ENCODE data around the gene UAP1L1. TPM values are rescaled to one million over a fixed set of nuclear protein-coding genes. Genes with fewer than 3 reads are reported as not detected.

UAP1L1 gene
- total and polyA plus RNA-seq, 9 of the 15 experiments (the other 6 are each of a cell fraction or from before 2014, with no cell fraction given) = 0.20 to 8.6 (median 3.7) TPM

GRCh38 chr9:137088121-137088520, 10.8 kb downstream of the UAP1L1 start:
- H3K9ac ChIP-seq (ENCODE audit: insufficient read depth in 1 of 2, low read depth in 2 of 2, low read length in 2 of 2) = peak overlapping the region; percentile 46 to 81; a peak in 3 of 4 replicates
- 43% methylated on average over 5 of the region's 5 CpGs for WGBS (ENCODE audit: insufficient coverage, low coverage, missing lambda C conversion rate)
- TSS peak; percentile 50 for BruUV-seq (replicated peaks)

More at GRCh38 chr9:137088121-137088520, 10.8 kb downstream of the UAP1L1 start:
- Histone ChIP-seq H3K27ac (ENCODE audit: extremely low read depth, low read depth, low read length) (peak overlapping the region; percentile 81; the same call in 2 of the 3 replicates), H3K36me3 (ENCODE audit: control insufficient read depth, insufficient read depth, low read length) (peaks cover 34% of the 10 kb centered on the region), H3K9me1 (ENCODE audit: control insufficient read depth, insufficient read depth, low read length) (no peaks in the 10 kb centered on the region), H2AFZ (ENCODE audit: low read depth, low read length) (no peak overlapping the region), H3K27me3 (ENCODE audit: control insufficient read depth in 2 of 2, insufficient read depth in 2 of 2, low read length in 2 of 2) (no peaks in the 10 kb centered on the region), H3K79me2 (ENCODE audit: control insufficient read depth, insufficient read depth, low read length) (peaks cover 30% of the 10 kb centered on the region), H3K4me1 (replicated peaks in 1 of 2; ENCODE audit: control insufficient read depth in 2 of 2, insufficient read depth in 2 of 2, low read length in 2 of 2) (peaks cover 29 to 51% of the 10 kb centered on the region in 2 experiments; a peak in 4 of 5 replicates), H3K4me3 (peak overlapping the region; percentile 79; the same call in 1 of the 2 replicates), H3K4me2 (ENCODE audit: insufficient read depth, low read length) (peak overlapping the region; percentile 86), H4K20me1 (replicated peaks; ENCODE audit: control insufficient read depth, insufficient read depth, low read length) (no peaks in the 10 kb centered on the region), H3K9me3 (replicated peaks; ENCODE audit: control insufficient read depth, insufficient read depth, low read depth, low read length) (no peaks in the 10 kb centered on the region)
- intact Hi-C loops (cut with micrococcal nuclease) (no loop called here), in situ Hi-C loops (cut with MboI) (no loop called here)
- ChIA-PET CTCF (ENCODE audit: low intra/inter-chr PET ratio) (interaction anchor here (0.6 kb wide), 1 partner anchor 41 kb away, joined by 5 read pairs; no protein-coding TSS in a partner anchor), POLR2A (interaction anchor here (0.7 to 3.3 kb wide), 5 partner anchors 9 to 42 kb away, joined by 4 to 18 read pairs (median 5); no protein-coding TSS in a partner anchor)
- TF ChIP-seq, protein P1, sequence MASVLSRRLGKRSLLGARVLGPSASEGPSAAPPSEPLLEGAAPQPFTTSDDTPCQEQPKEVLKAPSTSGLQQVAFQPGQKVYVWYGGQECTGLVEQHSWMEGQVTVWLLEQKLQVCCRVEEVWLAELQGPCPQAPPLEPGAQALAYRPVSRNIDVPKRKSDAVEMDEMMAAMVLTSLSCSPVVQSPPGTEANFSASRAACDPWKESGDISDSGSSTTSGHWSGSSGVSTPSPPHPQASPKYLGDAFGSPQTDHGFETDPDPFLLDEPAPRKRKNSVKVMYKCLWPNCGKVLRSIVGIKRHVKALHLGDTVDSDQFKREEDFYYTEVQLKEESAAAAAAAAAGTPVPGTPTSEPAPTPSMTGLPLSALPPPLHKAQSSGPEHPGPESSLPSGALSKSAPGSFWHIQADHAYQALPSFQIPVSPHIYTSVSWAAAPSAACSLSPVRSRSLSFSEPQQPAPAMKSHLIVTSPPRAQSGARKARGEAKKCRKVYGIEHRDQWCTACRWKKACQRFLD (CRISPR knock-in tag; IDR thresholded peaks at IDR 0.05) = 0 out of 2 replicates have a peak, but pooled peaks have one; percentile 8
- TF ChIP-seq PCBP1 (IDR thresholded peaks at IDR 0.05; ENCODE audit: low read depth, low read length, poor library complexity, severe bottlenecking) = no peak
- no peak for TF ChIP-seq BRF1 (IDR thresholded peaks at IDR 0.05; ENCODE audit: borderline replicate concordance, extremely low read depth, insufficient read length)
- TF ChIP-seq FOXP4 (CRISPR knock-in tag; IDR thresholded peaks at IDR 0.05; ENCODE audit: borderline replicate concordance) = no peak
- TF ChIP-seq ZNF133 (CRISPR knock-in tag; IDR thresholded peaks at IDR 0.05) = no peak
- TF ChIP-seq SIN3A (IDR thresholded peaks at IDR 0.05; ENCODE audit: borderline replicate concordance in 2 of 2, control insufficient read depth in 1 of 2, low read depth in 2 of 2, low read length in 2 of 2) = no peak
- no peak for TF ChIP-seq ZNF609 (CRISPR knock-in tag; IDR thresholded peaks at IDR 0.05; ENCODE audit: borderline replicate concordance)
- no peak for DNase-seq (ENCODE audit: extremely low read depth in 1 of 4, low spot score in 3 of 4)
- ATAC-seq = no peak
- no peak for FAIRE-seq

All from K562 (cell line).